Measurements from ENCODE around the gene YDJC. TPM values are rescaled to one million over a fixed set of nuclear protein-coding genes. Genes with fewer than 3 reads are reported as not detected.
A peak's percentile ranks its signal among the peaks of the same experiment; 100 is the strongest.

The YDJC gene
- total and polyA plus RNA-seq, 2 of the 13 experiments (the other 11 are each of a cell fraction or from before 2014, with no cell fraction given): 15.3 to 32.0 TPM

DNA sequence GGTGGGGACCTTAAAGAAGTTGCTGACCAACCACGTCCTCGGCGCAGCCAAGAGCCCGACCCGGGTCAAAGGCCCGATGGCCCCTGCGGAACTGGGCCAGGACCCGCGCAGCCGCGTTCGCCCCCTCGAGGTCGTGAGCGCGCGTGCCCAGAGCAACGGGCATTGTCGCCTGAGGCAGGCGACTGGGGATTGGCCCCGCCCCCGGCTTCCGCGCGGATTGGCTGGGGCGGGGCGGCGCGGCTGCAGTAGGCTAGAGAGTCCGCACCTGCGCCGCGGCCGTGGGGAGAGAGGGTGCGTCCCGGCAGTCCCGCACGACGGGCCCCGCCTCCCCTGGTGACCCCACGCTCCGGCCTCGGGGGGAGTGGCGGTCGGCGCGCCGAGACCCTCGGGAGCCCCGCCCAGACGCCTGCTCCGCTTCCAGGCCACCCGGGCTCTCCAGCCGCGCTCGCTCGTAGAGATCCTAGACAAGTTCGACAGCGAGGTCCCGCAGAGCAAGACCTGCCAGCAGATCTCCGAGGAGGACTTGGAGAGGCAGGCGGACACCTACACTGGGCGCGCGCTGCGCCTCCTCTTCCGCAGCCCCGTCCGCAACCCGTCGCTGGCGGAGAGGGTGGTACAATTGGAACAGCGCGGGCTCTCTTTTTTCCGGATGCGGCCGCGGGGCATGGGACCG is 27.7 kb upstream of the YDJC start (continued):
- TF ChIP-seq, protein P1, sequence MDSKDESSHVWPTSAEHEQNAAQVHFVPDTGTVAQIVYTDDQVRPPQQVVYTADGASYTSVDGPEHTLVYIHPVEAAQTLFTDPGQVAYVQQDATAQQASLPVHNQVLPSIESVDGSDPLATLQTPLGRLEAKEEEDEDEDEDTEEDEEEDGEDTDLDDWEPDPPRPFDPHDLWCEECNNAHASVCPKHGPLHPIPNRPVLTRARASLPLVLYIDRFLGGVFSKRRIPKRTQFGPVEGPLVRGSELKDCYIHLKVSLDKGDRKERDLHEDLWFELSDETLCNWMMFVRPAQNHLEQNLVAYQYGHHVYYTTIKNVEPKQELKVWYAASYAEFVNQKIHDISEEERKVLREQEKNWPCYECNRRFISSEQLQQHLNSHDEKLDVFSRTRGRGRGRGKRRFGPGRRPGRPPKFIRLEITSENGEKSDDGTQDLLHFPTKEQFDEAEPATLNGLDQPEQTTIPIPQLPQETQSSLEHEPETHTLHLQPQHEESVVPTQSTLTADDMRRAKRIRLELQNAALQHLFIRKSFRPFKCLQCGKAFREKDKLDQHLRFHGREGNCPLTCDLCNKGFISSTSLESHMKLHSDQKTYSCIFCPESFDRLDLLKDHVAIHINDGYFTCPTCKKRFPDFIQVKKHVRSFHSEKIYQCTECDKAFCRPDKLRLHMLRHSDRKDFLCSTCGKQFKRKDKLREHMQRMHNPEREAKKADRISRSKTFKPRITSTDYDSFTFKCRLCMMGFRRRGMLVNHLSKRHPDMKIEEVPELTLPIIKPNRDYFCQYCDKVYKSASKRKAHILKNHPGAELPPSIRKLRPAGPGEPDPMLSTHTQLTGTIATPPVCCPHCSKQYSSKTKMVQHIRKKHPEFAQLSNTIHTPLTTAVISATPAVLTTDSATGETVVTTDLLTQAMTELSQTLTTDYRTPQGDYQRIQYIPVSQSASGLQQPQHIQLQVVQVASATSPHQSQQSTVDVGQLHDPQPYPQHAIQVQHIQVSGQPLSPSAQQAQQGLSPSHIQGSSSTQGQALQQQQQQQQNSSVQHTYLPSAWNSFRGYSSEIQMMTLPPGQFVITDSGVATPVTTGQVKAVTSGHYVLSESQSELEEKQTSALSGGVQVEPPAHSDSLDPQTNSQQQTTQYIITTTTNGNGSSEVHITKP (CRISPR knock-in tag; IDR thresholded peaks at IDR 0.05; ENCODE audit: low read depth): no peak
- TF ChIP-seq AHR (CRISPR knock-in tag; IDR thresholded peaks at IDR 0.05) (0 out of 2 replicates have a peak, but pooled peaks have one; percentile 15), GATAD2A (CRISPR knock-in tag; IDR thresholded peaks at IDR 0.05) (peak; percentile 33; the same call in 1 of the 2 replicates), SAFB2 (CRISPR knock-in tag; IDR thresholded peaks at IDR 0.05; ENCODE audit: borderline replicate concordance, low read depth) (peak; percentile 93; the same call in 1 of the 2 replicates), ZNF790 (CRISPR knock-in tag; IDR thresholded peaks at IDR 0.05; ENCODE audit: borderline replicate concordance) (no peak), RXRA (CRISPR knock-in tag; IDR thresholded peaks at IDR 0.05) (peak; percentile 30; the same call in 1 of the 2 replicates), HNF4A (CRISPR knock-in tag; IDR thresholded peaks at IDR 0.05) (no peak), RCOR2 (CRISPR knock-in tag; IDR thresholded peaks at IDR 0.05) (no peak), PTBP1 (IDR thresholded peaks at IDR 0.05; ENCODE audit: low read depth, low read length, poor library complexity, severe bottlenecking) (no peak), ZNF737 (CRISPR knock-in tag; IDR thresholded peaks at IDR 0.05; ENCODE audit: borderline replicate concordance) (no peak), ZFP82 (CRISPR knock-in tag; IDR thresholded peaks at IDR 0.05; ENCODE audit: borderline replicate concordance) (0 out of 2 replicates have a peak, but pooled peaks have one; percentile 72)
- TF ChIP-seq, protein P2, sequence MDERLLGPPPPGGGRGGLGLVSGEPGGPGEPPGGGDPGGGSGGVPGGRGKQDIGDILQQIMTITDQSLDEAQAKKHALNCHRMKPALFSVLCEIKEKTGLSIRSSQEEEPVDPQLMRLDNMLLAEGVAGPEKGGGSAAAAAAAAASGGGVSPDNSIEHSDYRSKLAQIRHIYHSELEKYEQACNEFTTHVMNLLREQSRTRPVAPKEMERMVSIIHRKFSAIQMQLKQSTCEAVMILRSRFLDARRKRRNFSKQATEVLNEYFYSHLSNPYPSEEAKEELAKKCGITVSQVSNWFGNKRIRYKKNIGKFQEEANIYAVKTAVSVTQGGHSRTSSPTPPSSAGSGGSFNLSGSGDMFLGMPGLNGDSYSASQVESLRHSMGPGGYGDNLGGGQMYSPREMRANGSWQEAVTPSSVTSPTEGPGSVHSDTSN (CRISPR knock-in tag; IDR thresholded peaks at IDR 0.05): no peak
- TF ChIP-seq, protein P3, sequence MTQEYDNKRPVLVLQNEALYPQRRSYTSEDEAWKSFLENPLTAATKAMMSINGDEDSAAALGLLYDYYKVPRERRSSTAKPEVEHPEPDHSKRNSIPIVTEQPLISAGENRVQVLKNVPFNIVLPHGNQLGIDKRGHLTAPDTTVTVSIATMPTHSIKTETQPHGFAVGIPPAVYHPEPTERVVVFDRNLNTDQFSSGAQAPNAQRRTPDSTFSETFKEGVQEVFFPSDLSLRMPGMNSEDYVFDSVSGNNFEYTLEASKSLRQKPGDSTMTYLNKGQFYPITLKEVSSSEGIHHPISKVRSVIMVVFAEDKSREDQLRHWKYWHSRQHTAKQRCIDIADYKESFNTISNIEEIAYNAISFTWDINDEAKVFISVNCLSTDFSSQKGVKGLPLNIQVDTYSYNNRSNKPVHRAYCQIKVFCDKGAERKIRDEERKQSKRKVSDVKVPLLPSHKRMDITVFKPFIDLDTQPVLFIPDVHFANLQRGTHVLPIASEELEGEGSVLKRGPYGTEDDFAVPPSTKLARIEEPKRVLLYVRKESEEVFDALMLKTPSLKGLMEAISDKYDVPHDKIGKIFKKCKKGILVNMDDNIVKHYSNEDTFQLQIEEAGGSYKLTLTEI (CRISPR knock-in tag; conservative IDR thresholded peaks at IDR 0.05): no peak
- TF ChIP-seq, protein P4, sequence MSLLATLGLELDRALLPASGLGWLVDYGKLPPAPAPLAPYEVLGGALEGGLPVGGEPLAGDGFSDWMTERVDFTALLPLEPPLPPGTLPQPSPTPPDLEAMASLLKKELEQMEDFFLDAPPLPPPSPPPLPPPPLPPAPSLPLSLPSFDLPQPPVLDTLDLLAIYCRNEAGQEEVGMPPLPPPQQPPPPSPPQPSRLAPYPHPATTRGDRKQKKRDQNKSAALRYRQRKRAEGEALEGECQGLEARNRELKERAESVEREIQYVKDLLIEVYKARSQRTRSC (CRISPR knock-in tag; IDR thresholded peaks at IDR 0.05; ENCODE audit: low read depth): no peak
